Tibial nerve (tissue), 4 donors: ENCODE measurements around the gene DQX1.

Experiments used
- CTCF ChIP-seq, 5 experiments: fragments of 200-600 bp in 3 of 5; fragments of 450-650 bp in 2 of 5; sonication (generic) in 3 of 5; IDR thresholded peaks; one replicate each; pipeline ENCODE4 v1.5.1; 2016 to 2019; ENCODE audit warnings: antibody characterized with exemption in 5 of 5, mild to moderate bottlenecking in 3 of 5, moderate library complexity in 2 of 5
- EP300 ChIP-seq, 2 donors: sonication (generic); formaldehyde crosslinking; IDR thresholded peaks; one replicate each; pipeline ENCODE4 v1.6.1; 2017; ENCODE audit warnings: antibody characterized with exemption in 2 of 2, mild to moderate bottlenecking in 1 of 2
- POLR2A ChIP-seq, 2 donors: fragments of 450-650 bp; IDR thresholded peaks; one replicate each; pipeline ENCODE4 v1.6.1; 2017; ENCODE audit warnings: antibody characterized with exemption in 2 of 2, mild to moderate bottlenecking in 2 of 2, moderate library complexity in 2 of 2

DNA sequence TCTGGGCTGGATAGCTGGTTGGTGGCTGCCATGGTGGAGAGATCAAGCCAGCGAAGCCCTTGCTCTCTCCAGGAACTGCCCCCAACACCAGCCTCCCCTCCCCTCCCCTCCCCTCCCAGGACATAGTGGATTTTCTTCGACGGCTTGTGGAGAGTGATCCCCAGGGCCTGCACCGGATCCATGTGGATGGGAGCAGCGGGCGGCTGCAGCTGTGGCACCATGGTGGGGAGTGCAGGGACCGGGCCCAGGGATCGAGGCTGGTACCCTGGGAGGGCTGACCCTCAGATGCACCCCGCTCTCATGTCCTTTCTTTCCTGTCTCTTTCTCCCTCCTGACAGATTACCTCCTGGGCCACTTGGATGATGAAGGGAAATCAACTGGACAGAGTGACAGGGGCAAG is 36.1 kb downstream of the DQX1 start:
- TF ChIP-seq CTCF (IDR thresholded peaks at IDR 0.05) (no peak), EP300 (IDR thresholded peaks at IDR 0.05) (no peak), POLR2A (IDR thresholded peaks at IDR 0.05) (no peak)
